Progenitor cell of endocrine pancreas (in vitro differentiated cells): ENCODE measurements around the gene RASGRP1. TPM values are rescaled to one million over a fixed set of nuclear protein-coding genes. Genes with fewer than 3 reads are reported as not detected.

Experiments
- DNase-seq: peaks from one replicate; pipeline ENCODE4 v3.0.0; 2021; ENCODE audit warnings: low spot score; ENCODE audit not compliant: unreplicated experiment
- H3K27ac Mint-ChIP-seq: 2 replicates; pipeline ENCODE4 v1.8.0; 2021; ENCODE audit warnings: mild to moderate bottlenecking, moderate library complexity, mixed read lengths
- H3K27me3 Mint-ChIP-seq: 2 replicates; pipeline ENCODE4 v1.8.0; 2021; ENCODE audit warnings: mixed read lengths
- H3K36me3 Mint-ChIP-seq: 2 replicates; pipeline ENCODE4 v1.8.0; 2022; ENCODE audit warnings: mixed read lengths; ENCODE audit not compliant: insufficient read depth
- H3K4me1 Mint-ChIP-seq: 2 replicates; pipeline ENCODE4 v1.8.0; 2021; ENCODE audit warnings: low read depth, mixed read lengths
- H3K4me3 Mint-ChIP-seq: 2 replicates; pipeline ENCODE4 v1.8.0; 2021; ENCODE audit warnings: low read depth, mild to moderate bottlenecking, moderate library complexity, mixed read lengths
- H3K9me3 Mint-ChIP-seq: 2 replicates; pipeline ENCODE4 v1.8.0; 2021; ENCODE audit warnings: low read depth, mixed read lengths
- total RNA-seq: library from RNA; stranded (reverse); gene quantifications from 2 replicates; pipeline ENCODE4 v1.2.1, GENCODE V29; 2021
- TF ChIP-seq, protein P1 (sequence below): fragments of 200-600 bp; sonication (generic); IDR thresholded peaks from one replicate; pipeline ENCODE4 v1.5.0; 2021; ENCODE audit warnings: antibody characterized with exemption, mild to moderate bottlenecking; ENCODE audit not compliant: unreplicated experiment

RASGRP1 gene
- total RNA-seq, 1 donor from 2014 or later: 1.5 TPM

GRCh38 chr15:38518084-38518483, 46.5 kb downstream of the RASGRP1 start:
- H3K4me1 Mint-ChIP-seq: peaks cover 7% of the 10 kb centered on the region
- peaks cover 7% of the 10 kb centered on the region for H3K27me3 Mint-ChIP-seq
- H3K27ac Mint-ChIP-seq: no peak overlapping the region
- TF ChIP-seq, protein P1, sequence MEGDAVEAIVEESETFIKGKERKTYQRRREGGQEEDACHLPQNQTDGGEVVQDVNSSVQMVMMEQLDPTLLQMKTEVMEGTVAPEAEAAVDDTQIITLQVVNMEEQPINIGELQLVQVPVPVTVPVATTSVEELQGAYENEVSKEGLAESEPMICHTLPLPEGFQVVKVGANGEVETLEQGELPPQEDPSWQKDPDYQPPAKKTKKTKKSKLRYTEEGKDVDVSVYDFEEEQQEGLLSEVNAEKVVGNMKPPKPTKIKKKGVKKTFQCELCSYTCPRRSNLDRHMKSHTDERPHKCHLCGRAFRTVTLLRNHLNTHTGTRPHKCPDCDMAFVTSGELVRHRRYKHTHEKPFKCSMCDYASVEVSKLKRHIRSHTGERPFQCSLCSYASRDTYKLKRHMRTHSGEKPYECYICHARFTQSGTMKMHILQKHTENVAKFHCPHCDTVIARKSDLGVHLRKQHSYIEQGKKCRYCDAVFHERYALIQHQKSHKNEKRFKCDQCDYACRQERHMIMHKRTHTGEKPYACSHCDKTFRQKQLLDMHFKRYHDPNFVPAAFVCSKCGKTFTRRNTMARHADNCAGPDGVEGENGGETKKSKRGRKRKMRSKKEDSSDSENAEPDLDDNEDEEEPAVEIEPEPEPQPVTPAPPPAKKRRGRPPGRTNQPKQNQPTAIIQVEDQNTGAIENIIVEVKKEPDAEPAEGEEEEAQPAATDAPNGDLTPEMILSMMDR: no peak
- no peak overlapping the region for H3K4me3 Mint-ChIP-seq
- DNase-seq: no peak
- H3K36me3 Mint-ChIP-seq: no peaks in the 10 kb centered on the region
- no peaks in the 10 kb centered on the region for H3K9me3 Mint-ChIP-seq

GRCh38 chr15:38517312-38517975, 47.2 kb downstream of the RASGRP1 start:
- Mint-ChIP-seq H3K27me3 (peaks cover 7% of the 10 kb centered on the region), H3K9me3 (no peaks in the 10 kb centered on the region), H3K27ac (no peak overlapping the region), H3K36me3 (no peaks in the 10 kb centered on the region), H3K4me1 (peaks cover 7% of the 10 kb centered on the region), H3K4me3 (no peak overlapping the region)
- no peak for DNase-seq
- TF ChIP-seq, protein P1: no peak

GRCh38 chr15:38516626-38517025, 48.0 kb downstream of the RASGRP1 start:
- no peaks in the 10 kb centered on the region for H3K36me3 Mint-ChIP-seq
- no peak overlapping the region for H3K27ac Mint-ChIP-seq
- H3K4me3 Mint-ChIP-seq: no peak overlapping the region
- H3K27me3 Mint-ChIP-seq: peaks cover 7% of the 10 kb centered on the region
- no peaks in the 10 kb centered on the region for H3K9me3 Mint-ChIP-seq
- DNase-seq: no peak
- TF ChIP-seq, protein P1: no peak
- H3K4me1 Mint-ChIP-seq: peaks cover 7% of the 10 kb centered on the region

- H3K36me3 Mint-ChIP-seq: no peaks in the 10 kb centered on the region
- no peak overlapping the region for H3K27ac Mint-ChIP-seq
- H3K27me3 Mint-ChIP-seq: peaks cover 7% of the 10 kb centered on the region
- H3K4me3 Mint-ChIP-seq: no peak overlapping the region
- no peak for DNase-seq
- H3K9me3 Mint-ChIP-seq: no peaks in the 10 kb centered on the region
- TF ChIP-seq, protein P1: no peak
- H3K4me1 Mint-ChIP-seq: peaks cover 7% of the 10 kb centered on the region
Measured at GRCh38 chr15:38514601-38515000, 50.0 kb downstream of the RASGRP1 start.

GRCh38 chr15:38512901-38513300, 51.7 kb downstream of the RASGRP1 start:
- TF ChIP-seq, protein P1: no peak
- no peak overlapping the region for H3K4me3 Mint-ChIP-seq

More at GRCh38 chr15:38512901-38513300, 51.7 kb downstream of the RASGRP1 start:
- Mint-ChIP-seq H3K9me3 (no peaks in the 10 kb centered on the region), H3K27ac (no peak overlapping the region), H3K4me1 (peaks cover 7% of the 10 kb centered on the region), H3K27me3 (peaks cover 5% of the 10 kb centered on the region), H3K36me3 (no peaks in the 10 kb centered on the region)
- DNase-seq: no peak
